GM19463 (cell line): Measurements from ENCODE around the gene GALNT14.

ENCODE experiments used
- ATAC-seq: cut with Tn5 transposase; IDR thresholded peaks from one replicate; pipeline ENCODE4 v1.9.1; 2021; ENCODE audit warnings: mild to moderate bottlenecking, moderate library complexity; ENCODE audit not compliant: unreplicated experiment

The GALNT14 gene

DNA sequence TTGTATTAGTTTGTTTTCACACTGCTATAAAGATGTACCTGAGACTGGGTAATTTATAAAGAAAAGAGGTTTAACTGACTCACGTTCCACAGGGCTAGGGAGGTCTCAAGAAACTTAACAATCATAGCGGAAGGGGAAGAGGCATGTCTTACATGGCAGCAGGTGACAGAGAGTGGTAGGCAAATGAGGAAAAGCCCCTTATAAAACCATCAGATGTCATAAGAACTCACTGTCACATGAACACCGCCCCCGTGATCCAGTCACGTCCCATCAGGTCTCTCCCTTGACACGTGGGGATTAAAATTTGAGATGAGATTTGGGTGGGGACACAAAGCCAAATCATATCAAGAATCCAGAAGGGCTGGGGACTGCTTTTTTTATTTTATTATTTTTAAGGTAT is 120.0 kb downstream of the GALNT14 start:
- ATAC-seq: no peak

DNA sequence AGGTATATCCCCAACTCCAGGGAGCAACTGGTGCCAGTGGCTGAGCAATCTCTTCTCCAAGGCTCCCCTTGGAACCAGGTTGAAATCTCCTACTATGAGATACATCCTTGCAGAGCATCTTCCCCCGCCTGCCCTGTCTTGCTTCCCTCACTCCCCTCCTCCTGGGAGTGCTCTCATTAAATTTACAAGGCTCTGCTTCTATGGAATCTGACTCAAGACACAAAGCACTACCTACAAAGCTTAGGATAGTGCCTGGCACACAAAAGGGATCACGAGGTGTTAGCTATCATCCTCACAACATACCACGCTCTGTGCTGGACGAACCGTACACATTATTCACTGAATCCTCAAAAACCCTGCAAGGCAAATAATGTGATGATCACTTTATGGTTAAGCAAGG is 121.6 kb downstream of the GALNT14 start:
- no peak for ATAC-seq

DNA sequence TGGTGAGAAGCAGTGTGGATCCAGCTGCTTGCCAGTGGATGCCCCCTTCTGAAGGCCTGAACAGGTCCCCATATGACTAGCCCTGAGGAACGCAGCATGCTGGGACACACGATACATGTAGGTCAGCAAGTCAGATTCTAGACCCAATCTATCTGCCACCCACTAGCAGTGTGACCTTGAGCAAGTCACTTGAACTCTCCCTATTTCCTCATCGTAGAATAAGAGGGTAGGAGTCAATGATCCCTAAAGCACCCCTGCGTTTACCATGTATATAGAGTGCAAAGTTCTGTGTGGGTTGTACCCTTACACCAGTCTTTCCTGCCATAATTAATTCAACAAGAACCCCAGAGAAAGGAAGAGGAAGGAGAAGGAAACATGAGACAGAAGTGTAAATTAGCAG is 123.7 kb downstream of the GALNT14 start:
- ATAC-seq: no peak

DNA sequence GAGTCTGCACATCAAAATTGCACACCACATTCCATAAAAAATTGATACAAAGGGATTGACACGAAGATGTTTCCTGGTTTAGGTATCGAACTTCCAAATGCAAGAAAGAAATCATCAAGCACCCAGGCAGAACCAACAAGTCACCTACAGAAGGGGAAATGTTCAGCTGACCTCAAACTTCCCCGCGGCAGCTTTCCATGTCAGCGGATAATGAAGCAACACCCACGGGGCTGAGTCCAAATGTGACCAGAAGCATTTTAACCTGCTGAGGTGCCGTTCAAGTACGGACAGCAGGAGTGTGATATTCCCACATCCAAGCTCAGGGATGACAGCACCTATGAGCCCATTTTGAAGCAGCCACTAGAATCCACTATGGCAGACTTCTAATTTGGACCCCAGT is 124.9 kb downstream of the GALNT14 start:
- ATAC-seq: no peak

DNA sequence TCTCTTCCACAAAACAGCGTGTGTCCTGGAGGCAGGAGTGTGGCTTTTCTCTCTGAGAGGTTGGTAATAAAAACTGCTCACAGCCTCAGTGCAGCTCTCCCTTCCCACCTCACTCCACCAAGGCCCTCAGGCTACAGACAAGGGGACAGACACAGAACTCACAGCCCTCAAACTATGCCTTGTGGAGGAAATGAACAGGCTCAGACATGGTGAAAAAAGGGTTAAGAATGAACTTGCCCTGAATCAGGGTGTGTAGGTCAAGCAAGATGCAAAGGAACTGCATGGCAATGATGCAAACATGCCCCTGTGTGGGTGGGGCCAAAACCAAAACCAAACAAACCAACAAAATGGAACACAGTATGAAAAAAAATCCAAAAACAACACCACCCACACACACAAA is 125.8 kb downstream of the GALNT14 start:
- no peak for ATAC-seq

DNA sequence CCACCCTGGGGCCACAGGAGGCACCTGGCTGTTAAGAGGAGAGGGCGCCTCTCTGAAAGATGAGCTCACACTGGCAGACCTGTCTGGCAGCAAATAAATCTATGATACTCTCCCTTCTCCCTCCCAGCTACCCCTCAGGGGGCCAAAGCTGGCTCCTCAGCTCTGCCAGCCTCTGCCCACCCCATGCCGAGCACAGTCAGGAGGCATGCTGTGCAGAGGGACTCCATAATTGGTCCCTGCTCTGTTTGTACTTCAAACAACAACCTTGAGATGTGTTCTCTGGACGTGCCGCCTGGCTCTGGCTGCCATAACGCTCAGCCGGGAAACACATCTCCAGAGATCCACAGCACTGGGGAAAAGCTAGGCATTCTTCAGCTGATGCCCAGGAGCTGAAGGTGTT is 126.7 kb downstream of the GALNT14 start:
- ATAC-seq: no peak

DNA sequence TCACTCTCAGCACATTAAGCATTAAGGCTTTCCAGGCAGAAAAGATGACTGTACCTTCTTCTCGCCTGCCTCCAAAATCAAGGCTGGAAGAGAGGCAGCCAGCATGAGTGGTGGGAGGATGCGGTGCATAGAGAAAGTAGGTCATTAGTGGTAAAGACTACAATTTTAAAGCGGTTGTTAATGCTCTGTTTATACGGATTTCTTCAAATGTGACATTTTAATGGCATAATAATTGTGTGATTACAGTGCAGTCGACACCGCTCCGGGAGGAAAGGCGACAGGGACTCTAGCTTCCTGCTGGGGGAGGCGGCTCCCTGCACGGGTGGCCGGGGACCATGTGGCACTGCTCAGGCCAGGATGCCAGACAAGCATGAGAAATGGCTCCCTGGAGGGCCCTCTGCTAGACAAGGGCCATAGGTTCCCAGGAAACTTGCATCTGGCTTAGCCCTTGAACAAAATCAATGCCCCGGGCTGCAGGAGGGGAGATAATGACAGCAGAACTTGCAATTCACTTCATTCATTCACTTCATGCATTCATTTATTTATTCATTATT is 129.6 kb downstream of the GALNT14 start:
- no peak for ATAC-seq

DNA sequence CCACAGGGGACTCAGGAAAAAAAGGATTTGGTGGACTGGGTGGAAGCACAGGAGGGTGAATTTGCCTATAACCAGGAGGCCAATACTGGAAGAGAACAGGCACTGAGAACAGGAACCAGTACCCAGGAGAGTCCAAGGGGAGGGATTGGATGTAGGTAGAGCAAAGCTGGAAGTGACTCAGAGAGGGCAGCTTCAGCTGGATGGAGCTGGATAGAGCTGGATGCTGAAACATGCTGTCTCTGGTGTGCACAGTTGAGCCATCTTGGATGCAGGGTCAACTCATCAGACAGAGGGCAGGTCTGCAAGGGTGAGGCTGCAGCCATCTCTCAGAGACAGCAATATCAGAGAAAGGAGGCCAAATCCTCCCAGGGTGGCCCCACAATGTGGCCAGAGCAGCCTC is 134.0 kb downstream of the GALNT14 start:
- no peak for ATAC-seq

DNA sequence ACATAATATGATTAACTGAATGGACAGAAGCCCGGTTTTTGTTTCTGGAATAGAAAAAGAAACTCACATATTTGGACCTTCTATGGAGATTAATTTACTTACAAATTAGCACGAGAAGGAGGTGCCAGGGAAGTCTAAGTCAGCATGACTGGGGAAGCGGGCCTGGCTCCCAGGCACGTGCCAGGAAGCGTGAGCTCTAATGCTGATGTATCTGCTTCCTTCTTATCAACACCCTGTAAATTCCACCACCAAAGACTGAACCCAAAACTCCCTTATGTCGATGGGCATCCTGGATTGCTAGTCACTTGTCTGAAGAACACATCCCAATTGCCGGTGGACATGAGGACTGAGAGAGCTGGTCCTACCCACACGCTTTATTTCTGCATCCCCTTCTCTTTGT is 134.5 kb downstream of the GALNT14 start:
- no peak for ATAC-seq

DNA sequence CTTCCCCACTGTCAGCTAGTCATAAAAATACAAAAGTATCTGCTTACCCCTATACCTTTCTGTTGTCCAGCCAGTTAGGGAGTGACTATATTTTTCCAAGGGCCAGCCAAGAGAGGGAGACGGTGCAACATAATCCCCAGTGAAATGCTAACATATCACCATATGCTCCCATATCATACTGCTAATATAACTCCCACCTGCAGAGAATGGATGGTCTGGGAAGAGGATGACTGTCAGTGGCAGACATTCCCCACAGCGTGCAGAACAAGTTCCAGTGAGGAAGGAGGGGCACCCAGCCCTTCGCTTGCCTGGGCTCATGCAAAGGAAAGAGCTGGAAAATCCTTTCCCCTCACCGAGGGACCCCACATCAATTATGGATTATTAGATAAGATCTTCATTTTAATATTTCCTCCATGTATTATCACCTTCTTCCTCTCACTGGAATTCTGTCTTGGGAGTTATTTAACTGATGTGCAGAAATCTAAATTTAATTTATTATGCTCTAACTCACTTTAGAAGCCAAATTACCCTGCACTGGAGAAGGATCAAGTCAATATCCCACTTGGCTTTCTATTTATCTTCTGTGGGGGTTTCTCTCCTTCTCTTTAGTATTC is 135.6 kb downstream of the GALNT14 start:
- ATAC-seq: no peak

DNA sequence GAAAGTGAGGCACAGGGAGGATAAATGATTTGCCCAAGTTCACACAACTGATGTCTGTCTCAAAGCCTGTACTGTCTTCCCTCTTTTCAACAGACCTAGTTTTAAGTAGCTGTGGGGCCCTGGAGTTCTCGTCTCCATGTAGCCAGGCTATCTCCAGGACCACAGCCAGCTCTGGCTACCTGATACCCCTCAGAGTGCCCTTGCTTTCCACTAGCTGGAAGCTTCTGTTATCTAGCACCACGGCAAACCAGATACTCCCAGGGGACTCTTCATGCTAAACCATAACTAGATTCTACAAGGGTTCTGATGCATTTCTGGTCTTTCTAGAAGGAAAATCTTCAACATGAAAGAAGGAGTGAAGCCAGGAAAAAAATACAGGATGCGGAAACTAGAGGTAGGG is 137.3 kb downstream of the GALNT14 start:
- ATAC-seq: no peak

DNA sequence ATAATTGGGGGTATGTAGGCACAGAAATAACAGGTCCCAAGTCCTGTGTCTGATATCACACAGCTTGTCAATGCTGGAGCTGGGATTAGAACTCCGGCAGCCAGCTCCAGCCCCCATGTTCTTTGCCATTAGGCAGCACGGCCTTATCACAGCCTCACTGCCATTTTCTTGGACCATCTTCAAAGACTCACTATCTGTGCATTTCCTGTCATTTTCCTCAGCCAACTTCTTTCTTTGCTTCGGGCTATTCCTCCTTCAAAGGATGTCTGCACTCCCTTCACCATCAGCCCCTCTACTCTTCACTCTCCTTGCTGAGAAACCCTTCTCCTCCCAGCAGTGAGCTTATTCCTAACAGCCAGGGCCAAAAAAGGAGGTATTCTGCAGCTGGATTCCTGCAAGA is 139.6 kb downstream of the GALNT14 start:
- no peak for ATAC-seq

DNA sequence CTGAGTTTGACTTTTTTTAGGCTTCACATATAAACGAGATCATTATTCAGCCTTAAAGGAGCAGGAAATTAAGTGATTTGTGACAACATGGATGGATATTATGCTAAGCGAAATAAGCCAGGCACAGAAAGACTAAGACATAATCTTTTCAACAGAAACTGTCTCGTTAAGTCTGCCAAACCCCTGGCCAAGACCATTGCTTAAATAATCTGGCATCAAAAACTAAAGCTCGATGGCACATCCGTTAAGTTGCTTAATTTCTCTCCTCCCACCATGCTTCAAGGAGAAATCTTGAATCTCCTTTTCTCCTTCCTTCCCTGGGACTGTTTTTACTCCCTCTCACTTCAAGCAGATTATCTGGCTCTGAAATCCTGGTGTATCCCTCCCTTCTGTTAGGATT is 140.3 kb downstream of the GALNT14 start:
- ATAC-seq: no peak

DNA sequence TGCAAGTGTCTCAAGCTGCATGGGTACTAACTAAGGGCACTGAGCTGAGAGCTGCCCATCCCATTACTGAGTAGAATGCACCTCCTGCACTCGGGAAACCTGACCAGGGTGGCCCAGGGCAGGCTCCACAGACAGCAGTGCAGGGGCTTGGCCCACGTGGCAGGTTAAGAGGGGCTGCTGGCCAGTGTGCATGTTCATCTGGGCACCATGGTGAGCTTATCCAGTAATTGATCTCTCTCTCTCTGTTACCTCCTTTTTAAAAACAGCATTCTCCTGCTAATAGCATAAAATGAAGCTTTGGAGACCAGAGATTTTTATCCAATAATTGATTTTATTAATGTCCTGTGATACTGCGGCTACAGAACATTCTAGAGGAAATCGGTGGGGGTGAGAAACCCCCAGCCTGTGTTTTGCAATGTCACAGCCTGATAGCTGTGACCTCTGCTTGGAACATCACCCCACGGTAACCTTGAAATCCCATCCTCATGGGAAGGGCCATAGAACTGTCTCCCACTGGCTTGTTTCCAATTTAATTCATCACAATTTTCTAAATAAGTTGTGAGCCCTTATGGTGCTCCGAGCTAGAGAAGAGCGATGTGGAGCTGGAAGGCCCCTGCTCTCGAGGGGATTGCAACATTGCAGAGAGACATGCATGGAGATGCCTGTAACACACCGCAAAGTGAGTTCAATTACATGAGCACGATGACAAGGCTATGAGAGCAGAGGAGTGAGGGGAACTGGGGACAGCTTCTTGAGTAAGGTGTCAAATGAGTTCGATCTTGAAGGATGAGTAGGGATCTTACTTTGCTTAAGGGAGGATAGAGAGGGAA is 143.8 kb downstream of the GALNT14 start:
- no peak for ATAC-seq

DNA sequence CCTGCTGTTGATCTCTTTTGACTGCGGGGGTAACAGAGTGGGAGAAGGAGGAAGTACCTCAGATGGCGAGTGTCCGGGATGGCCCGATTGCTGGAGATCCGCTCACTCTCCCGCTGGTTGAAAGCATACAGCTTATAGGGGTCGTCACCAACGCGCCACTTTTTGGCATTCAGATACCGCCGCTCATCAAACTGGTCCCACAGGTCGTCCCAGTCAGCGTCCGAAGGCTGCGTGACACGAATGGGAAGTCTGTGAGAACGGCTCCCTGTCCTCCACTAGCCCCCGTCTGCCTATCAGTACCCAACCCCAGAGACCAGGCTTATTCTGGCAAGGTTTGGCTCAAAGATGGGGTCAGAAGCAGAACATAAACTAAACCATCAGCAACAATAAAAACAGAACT is 145.5 kb downstream of the GALNT14 start:
- no peak for ATAC-seq

DNA sequence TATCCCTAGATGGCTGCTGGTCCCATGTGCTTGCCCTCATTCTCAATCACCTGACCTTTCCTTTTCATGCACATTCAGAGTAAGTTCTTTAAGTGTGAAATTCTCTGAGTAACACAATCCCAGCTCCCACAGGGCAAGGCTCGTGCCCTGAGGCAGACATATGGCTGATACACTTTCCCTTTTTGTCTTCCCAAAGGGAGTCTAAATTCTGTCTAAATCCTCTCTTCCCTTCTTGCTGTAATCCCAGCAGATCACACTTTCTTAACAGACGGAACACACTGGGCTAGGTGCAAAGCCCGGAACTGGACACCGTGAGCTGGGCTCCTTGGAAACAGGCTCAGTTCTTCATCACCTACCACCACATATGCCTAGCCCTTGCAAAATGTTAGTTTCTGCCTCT is 147.6 kb downstream of the GALNT14 start:
- ATAC-seq: no peak

DNA sequence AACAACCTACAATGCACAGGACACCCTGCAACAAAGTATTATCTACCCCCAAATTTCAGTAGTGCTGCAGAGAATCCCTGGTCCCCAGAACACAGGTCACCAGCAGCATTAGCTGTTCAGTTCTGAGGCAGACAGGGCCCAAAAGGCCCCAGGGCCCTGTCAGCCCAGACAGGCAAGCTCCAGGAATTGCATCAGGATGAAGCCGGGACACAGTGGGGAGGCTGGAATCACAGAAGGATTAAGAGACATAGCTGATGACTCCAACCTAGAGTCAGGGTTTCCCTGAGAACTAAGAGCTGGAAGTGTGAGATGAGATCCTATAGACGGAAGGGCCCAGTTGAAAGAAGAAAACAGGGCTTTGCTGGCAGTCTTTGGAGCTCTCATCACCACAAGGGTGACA is 148.1 kb downstream of the GALNT14 start:
- no peak for ATAC-seq

DNA sequence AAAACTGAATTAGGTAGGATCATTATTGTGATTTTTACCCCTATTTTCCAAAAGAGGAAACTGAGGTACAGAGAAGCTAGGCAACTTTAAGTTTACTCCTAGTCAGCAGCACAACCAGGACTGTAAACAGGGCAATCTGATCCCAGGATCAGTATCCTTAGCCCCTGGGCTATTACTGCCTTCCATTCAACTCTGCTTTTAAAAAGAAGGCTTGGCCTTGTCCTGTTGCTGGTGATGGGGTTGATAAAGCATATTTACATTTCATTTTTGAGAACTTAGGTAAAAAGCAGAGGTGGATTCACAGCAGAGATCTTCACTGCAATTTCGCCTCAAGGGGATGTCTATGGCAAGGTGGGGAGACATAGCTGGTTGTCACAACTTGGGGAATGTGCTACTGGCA is 148.5 kb downstream of the GALNT14 start:
- no peak for ATAC-seq

DNA sequence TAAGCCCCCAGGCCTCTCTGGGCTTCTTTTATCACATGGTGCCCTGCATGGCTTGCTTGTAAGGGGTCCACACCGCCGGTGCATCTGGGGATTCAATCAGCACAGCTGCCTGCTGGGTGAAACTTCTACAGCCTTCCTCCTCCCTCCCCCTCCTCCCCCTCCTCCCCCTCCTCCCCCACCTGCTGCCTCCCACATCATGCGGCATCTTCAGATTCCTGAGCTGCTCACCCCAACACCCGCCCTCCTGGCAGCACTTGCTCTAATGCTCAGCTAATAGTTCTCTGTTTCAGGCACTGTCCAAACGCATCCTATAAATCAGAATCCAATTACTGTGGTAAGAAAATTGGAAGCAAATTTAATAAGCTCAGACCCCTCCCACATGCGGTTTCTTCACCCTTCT is 150.7 kb downstream of the GALNT14 start:
- ATAC-seq: no peak

DNA sequence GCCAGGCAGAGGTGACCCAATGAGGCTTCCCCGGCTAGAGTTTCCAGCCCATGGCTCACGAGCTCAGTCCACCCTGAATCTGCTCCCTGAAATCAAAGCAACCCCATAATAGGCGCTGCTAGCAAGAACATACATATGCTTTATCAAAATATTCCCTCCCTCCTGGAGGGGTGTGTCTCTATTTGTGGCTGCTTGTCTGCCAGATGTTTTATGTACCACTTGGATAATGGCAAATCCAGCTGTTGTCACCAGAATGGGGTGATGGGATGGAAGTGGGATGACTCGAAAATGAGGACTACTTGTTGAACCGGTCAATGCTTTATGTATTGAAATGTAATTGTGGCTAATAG is 152.0 kb downstream of the GALNT14 start:
- ATAC-seq: no peak

DNA sequence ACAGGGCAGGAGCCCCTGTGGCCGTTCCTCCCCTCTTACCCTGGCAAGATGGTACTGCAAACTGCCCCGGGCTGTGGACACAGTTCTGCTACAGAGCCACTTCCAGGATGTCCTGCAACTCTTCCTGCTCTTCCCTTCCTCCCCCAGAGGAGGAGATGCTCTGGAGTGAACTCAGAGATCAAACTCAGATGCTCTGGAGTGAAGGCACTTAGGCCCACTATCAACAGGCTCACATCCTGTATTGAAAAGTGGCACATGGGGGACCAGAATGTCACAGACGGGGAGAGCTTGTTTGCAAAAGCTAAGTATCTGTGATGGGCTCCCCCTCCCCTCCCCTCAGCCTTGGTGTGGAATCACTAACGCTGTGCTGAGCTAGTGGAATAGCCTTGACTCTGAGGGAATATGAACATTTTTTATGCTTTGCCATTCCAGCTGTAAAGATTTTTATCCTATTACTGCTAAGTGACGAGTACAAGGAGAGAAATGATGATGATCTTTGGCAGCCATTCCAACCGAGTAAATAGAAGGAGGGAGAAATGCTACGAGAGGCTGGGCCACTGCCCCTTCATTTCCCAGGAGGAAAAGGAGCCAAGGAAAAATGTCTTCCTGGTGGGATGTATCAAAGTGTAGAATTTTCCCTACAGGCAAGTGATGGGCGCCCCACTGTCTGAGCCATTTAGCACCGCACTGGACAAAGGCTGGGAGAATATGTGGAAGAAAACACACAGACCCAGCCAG is 152.6 kb downstream of the GALNT14 start:
- no peak for ATAC-seq

DNA sequence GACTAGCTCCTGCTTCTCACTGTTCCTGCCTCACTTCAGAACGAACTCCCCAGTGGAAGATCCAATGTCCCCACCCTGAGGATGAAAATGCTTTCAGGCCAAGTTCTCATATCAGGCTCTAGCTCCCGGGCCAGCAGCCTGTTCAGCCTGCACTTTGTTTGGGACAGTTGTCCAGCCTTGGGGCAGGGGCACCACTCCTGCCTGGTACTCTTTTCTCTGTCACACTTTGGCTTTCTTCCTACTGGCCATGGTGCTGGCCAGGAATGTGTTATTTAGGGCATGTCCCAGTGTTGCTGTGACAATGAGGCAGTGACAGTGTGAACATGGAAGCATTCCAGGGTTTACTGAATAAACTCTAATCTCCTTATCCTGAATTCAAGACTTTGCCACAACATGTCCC is 154.1 kb downstream of the GALNT14 start:
- no peak for ATAC-seq
